Renal cortical epithelial cell (primary cell): ENCODE results near the gene LRMDA. TPM values are rescaled to one million over a fixed set of nuclear protein-coding genes. Genes with fewer than 3 reads are reported as not detected.
A peak's percentile ranks its signal among the peaks of the same experiment; 100 is the strongest.
"Not testable (repeated sequence)": the region's sequence is repeated elsewhere in the genome, so short reads cannot be mapped to it uniquely, and the experiment has no call there.

Experiments used
- DNase-seq: peaks from one replicate; pipeline ENCODE4 v3.0.0-alpha.2; 2011; ENCODE audit warnings: low read depth
- total RNA-seq: library from RNA; depleted of rRNA; stranded (reverse); fragments of >200 nt; gene quantifications from 2 replicates; pipeline ENCODE4 v1.2.3, GENCODE V29; 2014

The LRMDA gene
- total RNA-seq, 1 donor from 2014 or later = 11.7 TPM

GRCh38 chr10:75505840-75506506, 74.5 kb downstream of the LRMDA start:
- DNase-seq = no peak

- DNase-seq = no peak
Observed at GRCh38 chr10:75506930-75507329, 75.5 kb downstream of the LRMDA start.

GRCh38 chr10:75507469-75507868, 76.0 kb downstream of the LRMDA start:
- no peak for DNase-seq

DNA sequence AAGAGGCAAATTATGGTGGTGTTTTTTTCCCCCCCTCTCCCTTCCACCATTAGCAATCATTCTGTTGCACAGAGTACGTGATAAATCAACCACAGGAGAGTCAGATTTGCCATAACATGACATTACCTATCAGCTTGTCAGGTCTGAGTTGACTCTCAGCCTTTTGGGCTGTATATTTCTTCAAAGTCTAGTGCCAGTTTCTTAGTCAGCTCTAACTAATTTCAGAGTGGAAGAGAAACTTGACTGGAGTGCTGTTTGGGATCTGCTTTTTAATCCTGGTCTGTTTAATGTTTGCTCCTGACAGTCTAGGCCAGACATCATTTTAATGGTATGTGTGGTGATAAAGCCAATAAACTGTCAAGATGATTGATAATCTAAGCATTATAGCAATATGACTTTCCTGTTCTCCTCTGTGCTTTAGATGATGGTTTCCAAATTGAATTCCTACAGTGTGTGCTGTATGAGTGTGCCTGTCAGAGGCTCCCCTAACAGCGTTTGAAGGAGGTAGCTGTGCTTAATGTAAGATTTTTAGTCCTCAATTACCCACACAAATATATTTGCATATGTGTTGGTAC, 76.9 kb downstream of the LRMDA start:
- no peak for DNase-seq

DNA sequence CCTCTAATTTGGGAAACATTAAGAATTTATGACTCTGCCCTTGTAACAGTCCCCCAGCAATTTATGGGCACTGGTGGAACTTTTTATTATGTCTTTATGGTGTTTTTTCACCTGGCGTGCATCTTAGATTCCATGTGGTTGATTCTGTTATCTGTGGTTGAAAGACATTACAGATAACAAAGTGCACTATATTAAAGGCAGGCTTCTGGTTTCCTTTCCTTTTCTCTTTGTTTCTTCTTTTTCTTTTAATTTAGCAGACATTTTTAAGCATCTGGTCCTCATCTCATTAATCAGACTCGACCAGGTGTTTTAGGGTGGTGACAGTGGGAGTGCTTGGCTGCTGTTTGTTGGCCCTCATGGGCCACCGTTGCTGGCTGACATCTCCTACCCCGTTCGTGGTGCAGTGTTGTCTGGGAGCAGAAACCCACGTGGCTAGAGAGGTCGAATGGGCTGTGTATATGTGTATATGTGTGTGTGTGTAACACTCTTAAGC, 77.4 kb downstream of the LRMDA start:
- DNase-seq = no peak

DNA sequence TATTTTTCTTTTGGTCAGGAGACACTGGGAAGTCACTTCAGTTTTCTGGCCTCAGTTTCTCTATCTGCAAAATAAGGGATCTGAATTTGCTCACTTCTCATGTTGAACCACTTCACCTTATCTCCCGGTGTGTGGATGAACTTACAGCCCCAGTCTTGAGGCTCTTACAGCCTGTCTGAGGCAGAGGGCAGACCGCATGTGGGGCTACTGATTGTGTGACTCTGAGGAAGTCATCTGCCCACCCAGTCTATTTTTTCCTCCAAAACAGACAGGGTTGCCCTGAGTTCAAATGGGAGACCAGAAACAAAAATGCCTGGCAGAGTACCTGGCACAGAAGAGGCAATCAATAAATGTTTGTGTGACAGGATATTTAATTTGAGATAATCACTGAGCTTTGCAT, 78.3 kb downstream of the LRMDA start:
- no peak for DNase-seq

- DNase-seq = no peak
Observed at GRCh38 chr10:75511011-75511410, 79.6 kb downstream of the LRMDA start.

DNA sequence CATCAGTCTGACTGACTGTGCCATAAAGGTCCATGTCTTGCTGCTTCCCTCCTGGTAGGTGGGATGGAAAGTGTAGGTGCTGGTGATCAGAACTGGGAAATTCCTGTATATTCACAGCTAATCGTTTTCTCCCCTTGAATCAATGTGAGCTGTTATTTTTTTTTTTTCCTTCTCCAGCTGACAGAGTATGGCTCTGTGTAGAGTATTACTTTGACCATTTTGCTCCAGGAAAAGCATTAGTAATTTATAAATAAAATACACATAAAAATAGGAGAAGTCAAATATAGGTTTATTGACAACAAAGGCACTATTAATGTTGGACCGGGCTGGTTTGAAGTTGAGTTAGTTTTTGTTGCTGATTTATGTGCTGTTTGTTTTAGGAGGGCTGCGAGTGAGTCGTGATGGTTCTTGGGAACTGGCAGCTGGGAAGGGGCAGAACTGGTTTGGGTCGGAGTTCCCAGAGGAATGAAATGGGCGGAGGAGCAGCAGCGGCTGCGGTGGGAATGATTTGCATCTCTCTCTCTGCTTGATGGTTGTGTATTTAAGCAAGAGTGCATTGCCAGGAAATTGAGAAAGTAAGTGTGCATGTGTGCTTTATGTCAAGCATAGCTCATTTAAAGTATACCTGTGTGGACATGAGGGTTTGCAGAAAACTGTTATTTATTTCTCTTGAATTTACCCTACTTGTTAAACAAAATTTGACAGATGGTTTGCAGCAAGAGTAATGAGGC, 80.9 kb downstream of the LRMDA start:
- DNase-seq = peak; percentile 40

- no peak for DNase-seq
Observed at GRCh38 chr10:75513292-75513885, 82.0 kb downstream of the LRMDA start.

GRCh38 chr10:75514830-75515229, 83.4 kb downstream of the LRMDA start:
- no peak for DNase-seq

DNA sequence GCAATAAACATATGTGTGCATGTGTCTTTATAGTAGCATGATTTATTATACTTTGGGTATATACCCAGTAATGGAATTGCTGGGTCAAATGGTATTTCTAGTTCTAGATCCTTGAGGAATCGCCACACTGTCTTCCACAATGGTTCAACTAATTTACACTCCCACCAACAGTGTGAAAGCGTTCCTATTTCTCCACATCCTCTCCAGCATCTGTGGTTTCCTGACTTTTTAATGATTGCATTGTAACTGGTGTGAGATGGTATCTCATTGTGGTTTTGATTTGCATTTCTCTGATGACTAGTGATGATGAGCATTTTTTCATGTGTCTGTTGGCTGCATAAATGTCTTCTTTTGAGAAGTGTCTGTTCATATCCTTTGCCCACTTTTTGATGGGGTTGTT, 84.7 kb downstream of the LRMDA start:
- not testable (repeated sequence) for DNase-seq

GRCh38 chr10:75519213-75519612, 87.8 kb downstream of the LRMDA start:
- DNase-seq = not testable (repeated sequence)

DNA sequence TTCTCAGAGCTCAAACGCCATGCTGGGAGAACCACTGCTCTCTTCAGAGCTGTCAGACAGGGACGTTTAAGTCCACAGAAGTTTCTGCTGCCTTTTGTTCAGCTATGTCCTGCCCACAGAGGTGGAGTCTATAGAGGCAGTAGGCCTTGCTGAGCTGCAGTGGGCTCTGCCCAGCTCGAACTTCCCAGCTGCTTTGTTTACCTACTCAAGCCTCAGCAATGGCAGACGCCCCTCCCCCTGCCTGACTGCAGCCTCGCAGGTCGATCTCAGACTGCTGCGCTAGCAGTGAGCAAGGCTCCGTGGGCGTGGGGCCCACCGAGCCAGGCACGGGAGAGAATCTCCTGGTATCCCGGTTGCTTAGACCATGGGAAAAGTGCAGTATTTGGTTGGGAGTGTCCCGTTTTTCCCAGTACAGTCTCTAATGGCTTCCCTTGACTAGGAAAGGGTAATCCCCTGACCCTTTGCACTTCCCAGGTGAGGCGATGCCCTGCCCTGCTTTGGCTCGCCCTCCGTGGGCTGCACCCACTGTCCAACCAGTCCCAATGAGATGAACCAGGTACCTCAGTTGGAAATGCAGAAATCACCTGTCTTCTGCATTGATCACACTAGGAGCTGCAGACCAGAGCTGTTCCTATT, 89.9 kb downstream of the LRMDA start:
- not testable (repeated sequence) for DNase-seq

GRCh38 chr10:75525067-75525466, 93.6 kb downstream of the LRMDA start:
- DNase-seq = no peak

GRCh38 chr10:75525646-75526045, 94.2 kb downstream of the LRMDA start:
- DNase-seq = peak; percentile 73

- no peak for DNase-seq
Observed at GRCh38 chr10:75527542-75527941, 96.1 kb downstream of the LRMDA start.

DNA sequence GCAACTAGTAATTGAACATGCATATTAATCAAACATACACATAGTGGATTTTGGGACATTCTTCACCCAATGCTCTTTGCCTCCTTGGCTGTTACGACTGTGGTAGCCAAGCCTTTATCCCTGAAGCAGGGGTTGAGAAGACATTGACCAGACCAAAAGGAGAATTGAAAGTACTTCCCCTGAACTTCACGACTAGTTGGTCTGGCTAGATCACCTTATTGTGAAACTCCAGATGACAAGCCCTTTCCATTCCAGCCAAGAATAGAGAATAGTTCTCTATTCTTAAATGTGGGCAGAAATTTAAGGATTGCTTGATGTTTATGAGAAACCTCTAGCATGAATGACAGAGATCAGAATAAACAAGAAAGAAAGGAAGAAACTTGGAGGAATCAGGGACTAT, 97.0 kb downstream of the LRMDA start:
- DNase-seq = peak; percentile 25

DNA sequence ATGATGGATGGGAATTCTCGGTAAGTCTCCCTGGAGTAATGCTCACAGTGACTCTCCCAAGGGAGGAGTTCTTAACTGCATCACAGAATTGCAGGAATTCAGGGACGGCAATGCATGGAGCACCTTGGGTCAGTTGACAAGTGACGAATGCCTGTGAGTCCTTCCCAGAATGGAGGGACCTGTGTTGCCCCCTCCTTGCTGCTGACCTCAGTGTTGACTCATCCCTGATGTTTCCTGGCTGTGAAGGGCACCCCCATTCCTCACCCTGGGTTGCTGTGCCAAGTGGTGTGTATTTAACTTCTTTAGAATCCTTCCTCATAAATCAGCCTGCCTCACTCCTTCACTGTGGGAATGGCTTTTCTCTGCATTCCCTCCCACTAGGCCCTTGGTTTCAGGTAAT, 98.9 kb downstream of the LRMDA start:
- peak; percentile 98 for DNase-seq

GRCh38 chr10:75531571-75532031, 100.2 kb downstream of the LRMDA start:
- peak; percentile 75 for DNase-seq

- DNase-seq = peak; percentile 93
Observed at GRCh38 chr10:75532253-75532924, 101.0 kb downstream of the LRMDA start.

GRCh38 chr10:75538144-75538543, 106.7 kb downstream of the LRMDA start:
- DNase-seq = no peak
